ENCODE measurements around the gene LRP6. TPM values are rescaled to one million over a fixed set of nuclear protein-coding genes. Genes with fewer than 3 reads are reported as not detected.

Gene LRP6
- total RNA-seq, 2 donors from 2014 or later = 23.0 to 34.7 TPM

GRCh38 chr12:12094481-12094880 is 172.4 kb downstream of the LRP6 start:
- Histone ChIP-seq H3K27ac (no peak overlapping the region), H3K9me3 (no peaks in the 10 kb centered on the region), H3K4me3 (no peak overlapping the region), H3K4me1 (replicated peaks) (no peaks in the 10 kb centered on the region), H3K36me3 (no peaks in the 10 kb centered on the region), H3K27me3 (replicated peaks; ENCODE audit: insufficient read depth) (no peaks in the 10 kb centered on the region)
- WGBS = 79% methylated on average over 4 of the region's 4 CpGs
- no peak for DNase-seq (ENCODE audit: low spot score)
- no peak for TF ChIP-seq POLR2AphosphoS5 (IDR thresholded peaks at IDR 0.05)
- TF ChIP-seq CTCF (IDR thresholded peaks at IDR 0.05) = no peak
- TF ChIP-seq POLR2A (IDR thresholded peaks at IDR 0.05) = no peak
- intact Hi-C loops (cut with DNase I) = no loop called here

- H3K36me3 ChIP-seq = no peaks in the 10 kb centered on the region
- DNase-seq (ENCODE audit: low spot score) = no peak
- WGBS = 59% methylated on average over 14 of the region's 14 CpGs
- H3K4me3 ChIP-seq = no peak overlapping the region
- no peaks in the 10 kb centered on the region for H3K4me1 ChIP-seq (replicated peaks)
- H3K9me3 ChIP-seq = no peaks in the 10 kb centered on the region
- intact Hi-C loops (cut with DNase I) = no loop called here
- H3K27ac ChIP-seq = no peak overlapping the region
- TF ChIP-seq POLR2AphosphoS5 (IDR thresholded peaks at IDR 0.05) (no peak), CTCF (IDR thresholded peaks at IDR 0.05) (no peak), POLR2A (IDR thresholded peaks at IDR 0.05) (no peak)
- no peaks in the 10 kb centered on the region for H3K27me3 ChIP-seq (replicated peaks; ENCODE audit: insufficient read depth)
Measured at GRCh38 chr12:12091977-12092663, 174.7 kb downstream of the LRP6 start.

- no peaks in the 10 kb centered on the region for H3K9me3 ChIP-seq
- no peaks in the 10 kb centered on the region for H3K27me3 ChIP-seq (replicated peaks; ENCODE audit: insufficient read depth)
- H3K4me3 ChIP-seq = no peak overlapping the region
- intact Hi-C loops (cut with DNase I) = no loop called here
- H3K4me1 ChIP-seq (replicated peaks) = no peaks in the 10 kb centered on the region
- no peaks in the 10 kb centered on the region for H3K36me3 ChIP-seq
- WGBS = 84% methylated on average over 3 of the region's 3 CpGs
- DNase-seq (ENCODE audit: low spot score) = no peak
- no peak overlapping the region for H3K27ac ChIP-seq
- no peak for TF ChIP-seq CTCF (IDR thresholded peaks at IDR 0.05)
- TF ChIP-seq POLR2A (IDR thresholded peaks at IDR 0.05) = no peak
- TF ChIP-seq POLR2AphosphoS5 (IDR thresholded peaks at IDR 0.05) = no peak
Measured at GRCh38 chr12:12091071-12091470, 175.8 kb downstream of the LRP6 start.

GRCh38 chr12:12088761-12089160 is 178.1 kb downstream of the LRP6 start:
- Histone ChIP-seq H3K27me3 (replicated peaks; ENCODE audit: insufficient read depth) (no peaks in the 10 kb centered on the region), H3K36me3 (no peaks in the 10 kb centered on the region), H3K27ac (no peak overlapping the region), H3K9me3 (no peaks in the 10 kb centered on the region), H3K4me3 (no peak overlapping the region), H3K4me1 (replicated peaks) (no peaks in the 10 kb centered on the region)
- intact Hi-C loops (cut with DNase I) = no loop called here
- TF ChIP-seq POLR2A (IDR thresholded peaks at IDR 0.05) = no peak
- no peak for TF ChIP-seq POLR2AphosphoS5 (IDR thresholded peaks at IDR 0.05)
- 83% methylated on average over 9 of the region's 9 CpGs for WGBS
- DNase-seq (ENCODE audit: low spot score) = no peak

- intact Hi-C loops (cut with DNase I) = no loop called here
- Histone ChIP-seq H3K36me3 (no peaks in the 10 kb centered on the region), H3K27me3 (replicated peaks; ENCODE audit: insufficient read depth) (no peaks in the 10 kb centered on the region), H3K9me3 (no peaks in the 10 kb centered on the region), H3K4me1 (replicated peaks) (no peaks in the 10 kb centered on the region), H3K27ac (no peak overlapping the region), H3K4me3 (no peak overlapping the region)
- TF ChIP-seq CTCF (IDR thresholded peaks at IDR 0.05) (no peak), POLR2A (IDR thresholded peaks at IDR 0.05) (no peak), POLR2AphosphoS5 (IDR thresholded peaks at IDR 0.05) (no peak)
- no peak for DNase-seq (ENCODE audit: low spot score)
- 75% methylated on average over 10 of the region's 10 CpGs for WGBS
Measured at GRCh38 chr12:12088147-12088546, 178.7 kb downstream of the LRP6 start.

Data from prostate gland (tissue), 2 donors.